ENCODE data around the gene SEMA3B.

DNA sequence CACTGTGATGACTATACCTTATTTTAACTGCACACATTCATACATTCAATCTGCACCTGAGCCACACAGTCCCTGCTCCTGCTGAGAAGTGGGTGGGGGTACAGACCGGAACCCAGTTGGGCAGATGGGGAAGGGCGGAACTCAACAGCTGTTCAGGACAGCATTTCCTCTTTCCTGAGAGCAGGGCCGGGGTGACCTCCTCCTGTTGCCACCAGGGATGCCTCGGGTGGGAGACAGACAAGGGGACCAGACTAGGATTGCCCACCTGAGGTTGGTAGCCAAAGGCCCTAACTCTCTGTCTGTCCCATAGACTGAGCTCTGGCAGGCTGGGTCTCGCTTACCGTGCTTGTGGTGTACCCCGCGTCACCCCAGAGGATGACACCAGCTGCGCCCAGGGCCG lies 49.7 kb downstream of the SEMA3B start:
- no peak for TF ChIP-seq POLR2AphosphoS5 (IDR thresholded peaks at IDR 0.05)
- TF ChIP-seq, protein P1, sequence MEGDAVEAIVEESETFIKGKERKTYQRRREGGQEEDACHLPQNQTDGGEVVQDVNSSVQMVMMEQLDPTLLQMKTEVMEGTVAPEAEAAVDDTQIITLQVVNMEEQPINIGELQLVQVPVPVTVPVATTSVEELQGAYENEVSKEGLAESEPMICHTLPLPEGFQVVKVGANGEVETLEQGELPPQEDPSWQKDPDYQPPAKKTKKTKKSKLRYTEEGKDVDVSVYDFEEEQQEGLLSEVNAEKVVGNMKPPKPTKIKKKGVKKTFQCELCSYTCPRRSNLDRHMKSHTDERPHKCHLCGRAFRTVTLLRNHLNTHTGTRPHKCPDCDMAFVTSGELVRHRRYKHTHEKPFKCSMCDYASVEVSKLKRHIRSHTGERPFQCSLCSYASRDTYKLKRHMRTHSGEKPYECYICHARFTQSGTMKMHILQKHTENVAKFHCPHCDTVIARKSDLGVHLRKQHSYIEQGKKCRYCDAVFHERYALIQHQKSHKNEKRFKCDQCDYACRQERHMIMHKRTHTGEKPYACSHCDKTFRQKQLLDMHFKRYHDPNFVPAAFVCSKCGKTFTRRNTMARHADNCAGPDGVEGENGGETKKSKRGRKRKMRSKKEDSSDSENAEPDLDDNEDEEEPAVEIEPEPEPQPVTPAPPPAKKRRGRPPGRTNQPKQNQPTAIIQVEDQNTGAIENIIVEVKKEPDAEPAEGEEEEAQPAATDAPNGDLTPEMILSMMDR (IDR thresholded peaks at IDR 0.05): no peak
- TF ChIP-seq POLR2A (IDR thresholded peaks at IDR 0.05): no peak
